ENCODE results near the gene C2CD5. TPM values are rescaled to one million over a fixed set of nuclear protein-coding genes. Genes with fewer than 3 reads are reported as not detected.

Gene C2CD5
- total RNA-seq, 1 donor from 2014 or later = 38.0 TPM

GRCh38 chr12:22431693-22432251 is 112.6 kb downstream of the C2CD5 start:
- TF ChIP-seq CTCF (IDR thresholded peaks at IDR 0.05) = no peak
- no peak overlapping the region for H3K27ac ChIP-seq
- ATAC-seq (no peak), DNase-seq (no peak)
- H3K4me3 ChIP-seq = no peak overlapping the region
- H3K4me1 ChIP-seq = no peaks in the 10 kb centered on the region
- H3K9me3 ChIP-seq = no peaks in the 10 kb centered on the region
- H3K36me3 ChIP-seq = no peaks in the 10 kb centered on the region
- H3K27me3 ChIP-seq = no peaks in the 10 kb centered on the region
- intact Hi-C loops (cut with DNase I) = no loop called here

DNA sequence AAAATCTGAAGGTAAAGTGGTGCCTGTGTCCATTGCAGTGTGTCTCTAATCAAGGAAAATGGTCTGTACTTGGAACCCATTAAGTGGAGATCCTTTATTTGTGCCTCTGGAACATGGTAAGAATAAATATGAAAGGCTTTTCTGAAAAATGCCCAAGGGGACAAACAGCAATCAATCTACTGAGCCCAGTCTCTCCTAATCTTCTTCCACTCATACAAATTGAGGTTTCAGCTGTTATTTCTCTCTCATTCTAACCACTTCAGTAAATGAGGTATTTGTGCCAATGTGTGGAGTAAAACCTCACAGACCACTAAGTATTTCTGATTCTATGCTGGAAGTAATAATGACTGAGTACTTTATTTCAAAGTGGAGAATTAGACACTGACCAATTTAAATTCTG is 127.5 kb downstream of the C2CD5 start:
- Histone ChIP-seq H3K4me1 (no peaks in the 10 kb centered on the region), H3K4me3 (no peak overlapping the region), H3K9me3 (no peaks in the 10 kb centered on the region), H3K27me3 (no peaks in the 10 kb centered on the region), H3K36me3 (no peaks in the 10 kb centered on the region), H3K27ac (no peak overlapping the region)
- intact Hi-C loops (cut with DNase I) = no loop called here
- no peak for TF ChIP-seq CTCF (IDR thresholded peaks at IDR 0.05)
- ATAC-seq (no peak), DNase-seq (no peak)

GRCh38 chr12:22415342-22416309 is 128.7 kb downstream of the C2CD5 start:
- Histone ChIP-seq H3K4me3 (no peak overlapping the region), H3K27ac (no peak overlapping the region), H3K9me3 (no peaks in the 10 kb centered on the region), H3K27me3 (no peaks in the 10 kb centered on the region), H3K36me3 (no peaks in the 10 kb centered on the region), H3K4me1 (no peaks in the 10 kb centered on the region)
- ATAC-seq (peak; percentile 70), DNase-seq (no peak)
- no peak for TF ChIP-seq CTCF (IDR thresholded peaks at IDR 0.05)
- intact Hi-C loops (cut with DNase I) = no loop called here

DNA sequence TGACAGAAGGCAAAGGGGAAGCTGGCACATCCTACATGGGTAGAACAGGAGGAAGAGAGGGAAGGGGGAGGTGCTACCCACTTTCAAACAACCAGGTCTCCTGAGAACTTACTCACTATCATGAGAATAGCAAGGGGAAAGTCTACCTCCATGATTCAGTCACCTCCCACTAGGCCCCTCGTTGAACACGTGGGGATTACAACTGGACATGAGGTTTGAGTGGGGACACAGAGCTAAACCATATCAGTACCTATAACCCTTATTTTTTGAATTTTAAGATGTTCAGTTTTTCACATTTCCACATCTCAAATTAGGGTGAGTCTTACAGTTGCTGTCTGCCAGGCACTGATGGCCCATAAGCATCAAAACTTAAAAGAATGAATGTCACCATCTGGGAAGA is 129.6 kb downstream of the C2CD5 start:
- Histone ChIP-seq H3K27ac (no peak overlapping the region), H3K4me1 (peaks cover under 1% of the 10 kb centered on the region), H3K27me3 (no peaks in the 10 kb centered on the region), H3K36me3 (no peaks in the 10 kb centered on the region), H3K4me3 (no peak overlapping the region), H3K9me3 (no peaks in the 10 kb centered on the region)
- intact Hi-C loops (cut with DNase I) = no loop called here
- DNase-seq = no peak
- no peak for TF ChIP-seq CTCF (IDR thresholded peaks at IDR 0.05)
- ATAC-seq = no peak

- ATAC-seq = no peak
- H3K4me1 ChIP-seq = peaks cover 12% of the 10 kb centered on the region
- H3K4me3 ChIP-seq = no peak overlapping the region
- H3K9me3 ChIP-seq = no peaks in the 10 kb centered on the region
- no peak for DNase-seq
- TF ChIP-seq CTCF (IDR thresholded peaks at IDR 0.05) = no peak
- H3K36me3 ChIP-seq = no peaks in the 10 kb centered on the region
- intact Hi-C loops (cut with DNase I) = no loop called here
- H3K27ac ChIP-seq = no peak overlapping the region
- H3K27me3 ChIP-seq = no peaks in the 10 kb centered on the region
Measured at GRCh38 chr12:22413592-22413991, 130.8 kb downstream of the C2CD5 start.

Measured in upper lobe of right lung (tissue), 1 donor.